Measurements from ENCODE around the gene PRCP. TPM values are rescaled to one million over a fixed set of nuclear protein-coding genes. Genes with fewer than 3 reads are reported as not detected.

The PRCP gene
- total and polyA plus RNA-seq, 2 experiments from 2014 or later, result 33.3 to 52.8 TPM

- no peak overlapping the region for H3K27ac Mint-ChIP-seq
- no peaks in the 10 kb centered on the region for H3K36me3 Mint-ChIP-seq (ENCODE audit: low read depth)
- H3K27me3 Mint-ChIP-seq (ENCODE audit: insufficient read depth, low read depth, poor library complexity), result no peaks in the 10 kb centered on the region
- H3F3A ChIP-seq (replicated peaks; ENCODE audit: low read depth), result no peaks in the 10 kb centered on the region
- DNase-seq (ENCODE audit: low spot score) (no peak), ATAC-seq (no peak)
- TF ChIP-seq EZH2phosphoT487 (IDR thresholded peaks at IDR 0.05; ENCODE audit: unreplicated experiment) (no peak), STAT1 (IDR thresholded peaks at IDR 0.05; ENCODE audit: unreplicated experiment) (no peak), JUNB (IDR thresholded peaks at IDR 0.05; ENCODE audit: unreplicated experiment) (no peak), NANOG (IDR thresholded peaks at IDR 0.05; ENCODE audit: borderline replicate concordance) (no peak), ETS1 (IDR thresholded peaks at IDR 0.05) (no peak), ZNF114 (CRISPR knock-in tag; IDR thresholded peaks at IDR 0.05) (no peak), POLR2AphosphoS5 (IDR thresholded peaks at IDR 0.05; ENCODE audit: low read depth) (no peak), EZH2 (IDR thresholded peaks at IDR 0.05; ENCODE audit: low read depth, unreplicated experiment) (no peak), CTCF (conservative IDR thresholded peaks at IDR 0.05; ENCODE audit: low read depth in 2 of 2) (no peak), ZNF462 (CRISPR knock-in tag; IDR thresholded peaks at IDR 0.05) (no peak), REST (IDR thresholded peaks at IDR 0.05; ENCODE audit: unreplicated experiment) (no peak), ZNF331 (CRISPR knock-in tag; IDR thresholded peaks at IDR 0.05; ENCODE audit: low read depth) (no peak), CREB1 (CRISPR knock-in tag; IDR thresholded peaks at IDR 0.05; ENCODE audit: low read depth) (no peak)
- no peaks in the 10 kb centered on the region for H3K79me2 ChIP-seq (replicated peaks; ENCODE audit: insufficient read depth)
- H3K9me3 Mint-ChIP-seq, result no peaks in the 10 kb centered on the region
- no peak overlapping the region for H3K4me3 ChIP-seq
- no peaks in the 10 kb centered on the region for H3K36me3 ChIP-seq (ENCODE audit: insufficient read depth)
- H3K4me1 Mint-ChIP-seq, result peaks cover 5% of the 10 kb centered on the region
- no peak overlapping the region for H3K4me2 ChIP-seq
- H3K27me3 ChIP-seq (ENCODE audit: insufficient read depth), result no peaks in the 10 kb centered on the region
- H2AFZ ChIP-seq, result no peak overlapping the region
- H3K9me2 ChIP-seq (ENCODE audit: insufficient read depth), result no peaks in the 10 kb centered on the region
- no peaks in the 10 kb centered on the region for H3K4me1 ChIP-seq (ENCODE audit: insufficient read depth)
- H3K4me3 Mint-ChIP-seq, result no peak overlapping the region
- no peak overlapping the region for H3K27ac ChIP-seq (ENCODE audit: low read depth)
- no peaks in the 10 kb centered on the region for H4K20me1 ChIP-seq (replicated peaks; ENCODE audit: insufficient read depth)
Observed at GRCh38 chr11:82862379-82862778, 37.9 kb downstream of the PRCP start.
